MM.1S (cell line): ENCODE measurements around the gene CREB3L2.

Source experiments
- CTCF ChIP-seq: fragments of 300-600 bp; sonication (generic); IDR thresholded peaks from 2 replicates; pipeline ENCODE4 v1.5.1; 2016; ENCODE audit warnings: antibody characterized with exemption, low read length, mixed read lengths
- EZH2 ChIP-seq: fragments of 300-600 bp; sonication (generic); optimal IDR thresholded peaks from 2 replicates; pipeline ENCODE3; 2017; ENCODE audit warnings: low read depth, mild to moderate bottlenecking, antibody characterized with exemption, low read length, mixed read lengths

GRCh38 chr7:137956183-137956582, 45.7 kb downstream of the CREB3L2 start:
- TF ChIP-seq CTCF (no peak), EZH2 (no peak)
